ENCODE results near the gene CIDEB.

Gene CIDEB

GRCh38 chr14:24317141-24317928, 9.6 kb upstream of the CIDEB start (continued):
- TF ChIP-seq POU6F1 (CRISPR knock-in tag; IDR thresholded peaks at IDR 0.05; ENCODE audit: borderline replicate concordance, low read depth) (no peak), CREB5 (CRISPR knock-in tag; IDR thresholded peaks at IDR 0.05; ENCODE audit: low read depth) (no peak), ZNF70 (CRISPR knock-in tag; IDR thresholded peaks at IDR 0.05) (no peak)

- TF ChIP-seq CSRNP3 (CRISPR knock-in tag; IDR thresholded peaks at IDR 0.05) = no peak
- TF ChIP-seq GLIS3 (CRISPR knock-in tag; IDR thresholded peaks at IDR 0.05) = no peak
- no peak for TF ChIP-seq CREB5 (CRISPR knock-in tag; IDR thresholded peaks at IDR 0.05; ENCODE audit: low read depth)
- TF ChIP-seq PATZ1 (CRISPR knock-in tag; IDR thresholded peaks at IDR 0.05; ENCODE audit: borderline replicate concordance) = no peak
- no peak for TF ChIP-seq TSHZ2 (CRISPR knock-in tag; IDR thresholded peaks at IDR 0.05)
- no peak for TF ChIP-seq OSR1 (CRISPR knock-in tag; IDR thresholded peaks at IDR 0.05)
- TF ChIP-seq ZNF70 (CRISPR knock-in tag; IDR thresholded peaks at IDR 0.05) = no peak
- no peak for TF ChIP-seq ZNF565 (CRISPR knock-in tag; conservative IDR thresholded peaks at IDR 0.05; ENCODE audit: low read depth)
- TF ChIP-seq TCF4 (CRISPR knock-in tag; IDR thresholded peaks at IDR 0.05; ENCODE audit: borderline replicate concordance) = no peak
- TF ChIP-seq TOX (CRISPR knock-in tag; IDR thresholded peaks at IDR 0.05; ENCODE audit: borderline replicate concordance) = no peak
- no peak for TF ChIP-seq PPARA (CRISPR knock-in tag; IDR thresholded peaks at IDR 0.05; ENCODE audit: borderline replicate concordance)
- no peak for TF ChIP-seq ZNF8 (CRISPR knock-in tag; IDR thresholded peaks at IDR 0.05)
- TF ChIP-seq ESRRG (CRISPR knock-in tag; IDR thresholded peaks at IDR 0.05) = no peak
- TF ChIP-seq POU6F1 (CRISPR knock-in tag; IDR thresholded peaks at IDR 0.05; ENCODE audit: borderline replicate concordance, low read depth) = no peak
- TF ChIP-seq BACH2 (CRISPR knock-in tag; IDR thresholded peaks at IDR 0.05; ENCODE audit: borderline replicate concordance) = no peak
- no peak for TF ChIP-seq CSDC2 (CRISPR knock-in tag; IDR thresholded peaks at IDR 0.05)
- no peak for TF ChIP-seq SNAI2 (CRISPR knock-in tag; IDR thresholded peaks at IDR 0.05)
- TF ChIP-seq ZFP3 (CRISPR knock-in tag; IDR thresholded peaks at IDR 0.05) = no peak
- ATAC-seq = no peak
Measured at GRCh38 chr14:24316597-24316950, 8.8 kb upstream of the CIDEB start.
